Right lobe of liver (tissue), 6 donors: ENCODE data around the gene CPA1. TPM values are rescaled to one million over a fixed set of nuclear protein-coding genes. Genes with fewer than 3 reads are reported as not detected.

ENCODE experiments used
- ATAC-seq, 4 donors: fragments of 200-7000 bp; cut with Tn5 transposase; one replicate each; pipeline ENCODE4 v1.9.1; 2020; ENCODE audit warnings: mild to moderate bottlenecking in 4 of 4, moderate library complexity in 4 of 4
- DNase-seq, 3 donors: peaks; one replicate each; pipeline ENCODE4 v3.0.0-alpha.2; 2020
- H3K27ac ChIP-seq, 3 donors: fragments of 200-600 bp; one replicate each; pipeline ENCODE4 v1.8.0; 2022
- H3K27me3 ChIP-seq, 2 donors: fragments of 200-600 bp; one replicate each; pipeline ENCODE4 v1.8.0; 2022
- H3K36me3 ChIP-seq, 4 donors: fragments of 200-600 bp; sonication (generic) in 1 of 4; one replicate each; pipeline versions ENCODE4 v1.5.1 to v1.8.0; 2017 to 2022; ENCODE audit warnings: control low read depth in 1 of 4
- H3K4me1 ChIP-seq, 4 donors: fragments of 200-600 bp; sonication (generic) in 1 of 4; one replicate each; pipeline versions ENCODE4 v1.5.1 to v1.8.0; 2017 to 2022; ENCODE audit warnings: control low read depth in 1 of 4
- H3K4me3 ChIP-seq, 3 donors: fragments of 200-600 bp; one replicate each; pipeline ENCODE4 v1.8.0; 2022
- H3K9me3 ChIP-seq, 4 donors: fragments of 200-600 bp; sonication (generic) in 1 of 4; one replicate each; pipeline versions ENCODE4 v1.5.1 to v1.8.0; 2017 to 2022; ENCODE audit warnings: control low read depth in 1 of 4
- POLR2A ChIP-seq: fragments of 450-650 bp; IDR thresholded peaks from one replicate; pipeline ENCODE4 v1.6.1; 2017; ENCODE audit warnings: antibody characterized with exemption, mild to moderate bottlenecking
- WGBS: methylation state at CpG from one replicate; pipeline ENCODE4 v1.1.6; 2018; ENCODE audit warnings: low coverage, low lambda C conversion rate; ENCODE audit not compliant: insufficient coverage; ENCODE audit errors: missing lambda C conversion rate; 5-methylcytosine and 5-hydroxymethylcytosine counted together
- intact Hi-C, 2 donors: fragments of 100-400 bp; cut with DNase I; formaldehyde crosslinking; loops; one replicate each; pipeline versions ENCODE4 v1.11.2 to v1.14.1; 2022
- total RNA-seq, 6 experiments: library from RNA; depleted of rRNA in 2 of 6; stranded (reverse); fragments of >200 nt in 2 of 6; fragmentation: NEBNext Ultra II Directional in 3 of 6; extraction: Animal tissue kit (Norgen Biotek cat#: 25700) in 3 of 6; gene quantifications; one replicate each; pipeline versions ENCODE4 v1.1.0 to v1.2.4, GENCODE V29; 2016 to 2023
- TF ChIP-seq, protein P1 (sequence below), 4 donors: fragments of 200-600 bp in 3 of 4; fragments of 450-650 bp in 1 of 4; IDR thresholded peaks; one replicate each; pipeline versions ENCODE4 v1.5.1 to v1.8.0; 2016 to 2022; ENCODE audit warnings: antibody characterized with exemption in 4 of 4, mild to moderate bottlenecking in 2 of 4
- donor health status: DM: no; HTN: yes; CAD: no.
- donor health status: DM: no; HTN: no; CAD: no.
- donor health status: DM: no; HTN: no; CAD: no.
- donor health status: DM: no; HTN: yes; CAD: no.
- donor health status: DM: no; HTN: yes; CAD: no.

CPA1 gene
- total RNA-seq, 6 experiments from 2014 or later: not detected

DNA sequence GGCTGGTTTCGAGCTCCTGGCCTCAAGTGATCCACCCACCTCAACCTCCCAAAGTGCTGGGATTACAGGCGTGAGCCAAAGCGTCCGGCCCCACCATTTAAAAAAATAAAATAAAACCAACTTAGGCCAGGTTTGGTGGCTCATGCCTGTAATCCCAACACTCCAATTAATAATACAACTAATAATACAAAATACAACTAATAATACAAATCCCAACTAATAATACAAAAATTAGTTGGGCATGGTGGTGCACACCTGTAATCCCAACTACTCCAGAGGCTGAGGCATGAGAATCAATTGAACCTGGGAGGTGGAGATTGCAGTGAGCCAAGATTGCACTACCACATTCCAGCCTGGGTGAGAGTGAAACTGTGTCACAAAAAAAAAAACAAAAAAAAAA lies 32.9 kb downstream of the CPA1 start:
- ATAC-seq (no peak), DNase-seq (no peak)
- Histone ChIP-seq H3K27ac (no peak overlapping the region), H3K4me1 (no peaks in the 10 kb centered on the region), H3K9me3 (no peaks in the 10 kb centered on the region), H3K27me3 (no peaks in the 10 kb centered on the region), H3K36me3 (no peaks in the 10 kb centered on the region), H3K4me3 (no peak overlapping the region)
- TF ChIP-seq, protein P1, sequence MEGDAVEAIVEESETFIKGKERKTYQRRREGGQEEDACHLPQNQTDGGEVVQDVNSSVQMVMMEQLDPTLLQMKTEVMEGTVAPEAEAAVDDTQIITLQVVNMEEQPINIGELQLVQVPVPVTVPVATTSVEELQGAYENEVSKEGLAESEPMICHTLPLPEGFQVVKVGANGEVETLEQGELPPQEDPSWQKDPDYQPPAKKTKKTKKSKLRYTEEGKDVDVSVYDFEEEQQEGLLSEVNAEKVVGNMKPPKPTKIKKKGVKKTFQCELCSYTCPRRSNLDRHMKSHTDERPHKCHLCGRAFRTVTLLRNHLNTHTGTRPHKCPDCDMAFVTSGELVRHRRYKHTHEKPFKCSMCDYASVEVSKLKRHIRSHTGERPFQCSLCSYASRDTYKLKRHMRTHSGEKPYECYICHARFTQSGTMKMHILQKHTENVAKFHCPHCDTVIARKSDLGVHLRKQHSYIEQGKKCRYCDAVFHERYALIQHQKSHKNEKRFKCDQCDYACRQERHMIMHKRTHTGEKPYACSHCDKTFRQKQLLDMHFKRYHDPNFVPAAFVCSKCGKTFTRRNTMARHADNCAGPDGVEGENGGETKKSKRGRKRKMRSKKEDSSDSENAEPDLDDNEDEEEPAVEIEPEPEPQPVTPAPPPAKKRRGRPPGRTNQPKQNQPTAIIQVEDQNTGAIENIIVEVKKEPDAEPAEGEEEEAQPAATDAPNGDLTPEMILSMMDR (IDR thresholded peaks at IDR 0.05): no peak
- no peak for TF ChIP-seq POLR2A
- WGBS: 100% methylated on average over 4 of the region's 4 CpGs
- intact Hi-C loops: no loop called here

DNA sequence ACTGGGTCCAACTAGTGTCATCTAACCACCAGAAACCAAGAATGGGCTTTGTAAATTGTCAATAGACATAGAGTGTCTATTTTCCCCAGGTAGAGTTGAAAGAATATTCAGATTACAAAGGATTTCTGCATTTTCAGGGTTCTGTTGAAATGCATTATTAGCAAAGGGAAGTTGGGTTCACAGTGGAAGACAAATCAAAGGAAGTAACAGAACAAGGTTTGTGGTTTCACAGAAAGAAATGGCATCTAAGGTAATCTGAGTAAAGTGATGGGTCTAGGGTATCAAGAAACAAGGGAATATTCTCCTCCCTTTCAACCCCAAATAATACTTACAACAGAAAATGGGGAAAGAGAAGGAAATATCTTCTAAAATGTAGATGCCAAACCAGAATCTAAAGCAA lies 34.7 kb downstream of the CPA1 start:
- intact Hi-C loops: no loop called here
- ATAC-seq: no peak

DNA sequence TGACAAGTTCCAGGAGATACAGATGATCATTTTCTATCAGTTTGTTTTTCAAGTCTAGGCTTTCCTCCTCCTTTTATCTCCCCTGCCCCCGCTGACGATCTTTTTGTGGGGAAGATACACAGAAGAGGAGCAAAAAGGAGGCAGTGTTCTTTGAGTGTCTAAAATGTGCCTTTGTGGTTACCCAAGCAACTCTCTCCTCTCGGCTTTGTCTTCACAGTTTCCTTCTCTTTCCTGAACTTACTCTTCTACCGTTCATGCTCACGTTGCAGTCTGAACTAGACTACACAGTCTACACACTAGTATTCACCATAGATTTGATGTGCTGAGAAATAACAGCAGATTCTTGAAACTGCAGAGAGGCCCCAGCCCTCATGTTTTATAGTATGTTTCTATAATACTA lies 36.9 kb downstream of the CPA1 start:
- Histone ChIP-seq H3K27ac (no peak overlapping the region), H3K27me3 (no peaks in the 10 kb centered on the region), H3K9me3 (no peaks in the 10 kb centered on the region), H3K36me3 (no peaks in the 10 kb centered on the region), H3K4me1 (no peaks in the 10 kb centered on the region), H3K4me3 (no peak overlapping the region)
- intact Hi-C loops: no loop called here
- no peak for ATAC-seq
- no peak for TF ChIP-seq POLR2A
- TF ChIP-seq, protein P1 (IDR thresholded peaks at IDR 0.05): no peak
- DNase-seq: no peak
- WGBS: 37% methylated on average over 5 of the region's 5 CpGs

More for the DNA sequence above, 34.7 kb downstream of the CPA1 start:
- Histone ChIP-seq H3K4me1 (no peaks in the 10 kb centered on the region), H3K36me3 (no peaks in the 10 kb centered on the region), H3K9me3 (no peaks in the 10 kb centered on the region), H3K4me3 (no peak overlapping the region), H3K27ac (no peak overlapping the region), H3K27me3 (no peaks in the 10 kb centered on the region)
- DNase-seq: no peak
- no peak for TF ChIP-seq POLR2A
- TF ChIP-seq, protein P1 (IDR thresholded peaks at IDR 0.05): no peak

DNA sequence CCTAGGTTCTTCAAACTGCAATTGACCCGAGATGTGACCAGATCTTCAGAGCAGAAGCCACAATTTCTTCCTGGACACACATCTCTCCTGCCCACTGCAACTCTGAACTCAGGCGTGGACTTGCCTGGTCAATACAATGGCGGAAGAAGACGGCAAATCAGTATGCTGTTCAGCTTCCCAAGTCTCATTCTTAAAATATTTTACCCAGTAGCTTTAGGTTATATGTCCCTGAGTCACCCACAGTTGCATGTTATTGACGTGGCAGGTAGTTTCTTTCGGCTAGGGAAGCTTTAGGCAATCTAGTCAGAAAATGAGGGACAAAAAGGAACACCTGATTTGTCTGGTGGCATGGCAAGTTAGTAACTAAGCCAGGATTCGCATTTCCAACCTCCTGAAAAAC lies 38.0 kb downstream of the CPA1 start:
- WGBS: 93% methylated on average over 6 of the region's 7 CpGs
- no peak for TF ChIP-seq POLR2A
- TF ChIP-seq, protein P1 (IDR thresholded peaks at IDR 0.05): no peak
- ATAC-seq (no peak), DNase-seq (no peak)
- H3K4me3 ChIP-seq: no peak overlapping the region
- H3K9me3 ChIP-seq: no peaks in the 10 kb centered on the region
- no peaks in the 10 kb centered on the region for H3K27me3 ChIP-seq
- no peaks in the 10 kb centered on the region for H3K4me1 ChIP-seq
- no peak overlapping the region for H3K27ac ChIP-seq
- intact Hi-C loops: no loop called here
- H3K36me3 ChIP-seq: no peaks in the 10 kb centered on the region

DNA sequence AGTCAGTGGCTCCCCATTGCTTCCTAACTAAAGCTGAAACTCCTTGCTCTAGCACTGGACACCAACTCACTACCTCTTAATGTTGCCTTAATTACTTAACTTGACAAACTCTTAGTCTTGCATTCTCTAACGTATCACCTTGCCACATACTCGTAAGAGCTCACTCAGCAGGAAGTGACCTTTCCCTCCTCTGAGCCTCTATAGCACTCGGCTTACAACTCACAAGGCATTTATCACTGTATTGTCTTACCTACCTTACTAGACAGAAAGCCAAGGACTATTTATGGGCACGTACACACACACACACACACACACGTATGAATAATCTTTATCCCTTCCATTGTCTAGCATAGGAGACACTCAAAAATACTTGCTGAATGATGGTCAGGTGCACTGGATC lies 39.4 kb downstream of the CPA1 start:
- no peak overlapping the region for H3K4me3 ChIP-seq
- WGBS: 64% methylated on average over 4 of the region's 5 CpGs
- no peak overlapping the region for H3K27ac ChIP-seq
- DNase-seq: no peak
- H3K4me1 ChIP-seq: no peaks in the 10 kb centered on the region
- no peaks in the 10 kb centered on the region for H3K9me3 ChIP-seq
- TF ChIP-seq, protein P1 (IDR thresholded peaks at IDR 0.05): no peak
- TF ChIP-seq POLR2A: no peak
- no peaks in the 10 kb centered on the region for H3K36me3 ChIP-seq
- intact Hi-C loops: no loop called here
- no peak for ATAC-seq
- no peaks in the 10 kb centered on the region for H3K27me3 ChIP-seq
